Astrocyte (in vitro differentiated cells and primary cell): ENCODE measurements around the gene NSMF. TPM values are rescaled to one million over a fixed set of nuclear protein-coding genes. Genes with fewer than 3 reads are reported as not detected.

ENCODE experiments used
- DNase-seq: peaks from one replicate; pipeline ENCODE4 v3.0.0-alpha.2; 2010; ENCODE audit warnings: low read depth
- FAIRE-seq: peaks from 2 replicates; lab custom pipeline; 2011; peaks lifted over from hg19 to GRCh38; lab: Jason Lieb, UNC
- H2AFZ ChIP-seq: 2 replicates; pipeline ENCODE4 v1.6.0; 2012; ENCODE audit warnings: low read depth, low read length, inconsistent platforms
- H3K27ac ChIP-seq: 2 replicates; pipeline ENCODE4 v1.5.1; 2011; ENCODE audit warnings: low read depth, low read length, inconsistent platforms
- H3K27me3 ChIP-seq: 2 replicates; pipeline ENCODE4 v1.6.0; 2011; ENCODE audit warnings: low read length, inconsistent platforms; ENCODE audit not compliant: insufficient read depth
- H3K36me3 ChIP-seq: 2 replicates; pipeline ENCODE4 v1.5.1; 2011; ENCODE audit warnings: low read length, inconsistent platforms; ENCODE audit not compliant: insufficient read depth
- H3K4me1 ChIP-seq: 2 replicates; pipeline ENCODE4 v1.5.1; 2011; ENCODE audit warnings: low read length, inconsistent platforms; ENCODE audit not compliant: insufficient read depth
- H3K4me2 ChIP-seq: 2 replicates; pipeline ENCODE4 v1.6.0; 2012; ENCODE audit warnings: low read length, inconsistent platforms
- H3K4me3 ChIP-seq: 2 replicates; pipeline ENCODE4 v1.5.1; 2011; ENCODE audit warnings: low read depth, mild to moderate bottlenecking, low read length, inconsistent platforms; ENCODE audit not compliant: insufficient read depth
- H3K79me2 ChIP-seq: 2 replicates; pipeline ENCODE4 v1.6.0; 2012; ENCODE audit warnings: mild to moderate bottlenecking, low read length, inconsistent platforms; ENCODE audit not compliant: insufficient read depth
- H3K9ac ChIP-seq: 2 replicates; pipeline ENCODE4 v1.6.0; 2012; ENCODE audit warnings: mild to moderate bottlenecking, low read length, inconsistent platforms
- H3K9me3 ChIP-seq: 2 replicates; pipeline ENCODE4 v1.5.1; 2012; ENCODE audit warnings: low read depth, mild to moderate bottlenecking, low read length, inconsistent platforms; ENCODE audit not compliant: insufficient read depth
- H4K20me1 ChIP-seq: 2 replicates; pipeline ENCODE4 v1.6.0; 2012; ENCODE audit warnings: low read length, inconsistent platforms; ENCODE audit not compliant: insufficient read depth
- H3K27ac Mint-ChIP-seq: one replicate; pipeline ENCODE4 v1.8.0; 2021; ENCODE audit warnings: mild to moderate bottlenecking, mixed read lengths; ENCODE audit not compliant: unreplicated experiment
- H3K27me3 Mint-ChIP-seq: one replicate; pipeline ENCODE4 v1.8.0; 2021; ENCODE audit warnings: low read depth, mixed read lengths; ENCODE audit not compliant: unreplicated experiment
- H3K36me3 Mint-ChIP-seq: one replicate; pipeline ENCODE4 v1.8.0; 2021; ENCODE audit warnings: low read depth, mixed read lengths; ENCODE audit not compliant: unreplicated experiment
- H3K4me1 Mint-ChIP-seq: one replicate; pipeline ENCODE4 v1.8.0; 2021; ENCODE audit warnings: low read depth, mixed read lengths; ENCODE audit not compliant: unreplicated experiment
- H3K4me3 Mint-ChIP-seq: one replicate; pipeline ENCODE4 v1.8.0; 2021; ENCODE audit warnings: mild to moderate bottlenecking, moderate library complexity, mixed read lengths; ENCODE audit not compliant: unreplicated experiment
- H3K9me3 Mint-ChIP-seq: one replicate; pipeline ENCODE4 v1.8.0; 2021; ENCODE audit warnings: mild to moderate bottlenecking, mixed read lengths; ENCODE audit not compliant: unreplicated experiment
- CTCF ChIP-seq: IDR thresholded peaks from 2 replicates; pipeline ENCODE4 v1.5.1; 2011; ENCODE audit warnings: low read depth, mild to moderate bottlenecking, inconsistent platforms, low read length, moderate library complexity; ENCODE audit not compliant: insufficient read depth
- EZH2 ChIP-seq: IDR thresholded peaks from 2 replicates; pipeline ENCODE4 v1.6.1; 2012; ENCODE audit warnings: mild to moderate bottlenecking, low read length, inconsistent platforms; ENCODE audit not compliant: insufficient read depth
- total RNA-seq: library from RNA; stranded (reverse); gene quantifications from 2 replicates; pipeline ENCODE4 v1.2.1, GENCODE V29; 2021

The NSMF gene
- total RNA-seq, 1 donor from 2014 or later = 50.5 TPM

- H3K27ac Mint-ChIP-seq = no peak overlapping the region
- Histone ChIP-seq H3K36me3 (no peaks in the 10 kb centered on the region), H3K27ac (no peak overlapping the region), H3K4me2 (no peak overlapping the region), H3K79me2 (no peaks in the 10 kb centered on the region), H3K4me3 (no peak overlapping the region), H3K4me1 (no peaks in the 10 kb centered on the region), H3K9ac (no peak overlapping the region), H2AFZ (no peak overlapping the region), H3K27me3 (peaks cover 3% of the 10 kb centered on the region), H4K20me1 (no peaks in the 10 kb centered on the region), H3K9me3 (no peaks in the 10 kb centered on the region)
- TF ChIP-seq EZH2 = no peak
- no peak for TF ChIP-seq CTCF
- no peak for FAIRE-seq
- H3K9me3 Mint-ChIP-seq = no peaks in the 10 kb centered on the region
- DNase-seq = no peak
- peaks cover 3% of the 10 kb centered on the region for H3K36me3 Mint-ChIP-seq
- H3K4me1 Mint-ChIP-seq = no peaks in the 10 kb centered on the region
- no peak overlapping the region for H3K4me3 Mint-ChIP-seq
- peaks cover 8% of the 10 kb centered on the region for H3K27me3 Mint-ChIP-seq
Observed at GRCh38 chr9:137465720-137466388, 6.7 kb upstream of the NSMF start.

- no peak overlapping the region for H3K27ac ChIP-seq
- no peaks in the 10 kb centered on the region for H3K4me1 ChIP-seq
- H3K79me2 ChIP-seq = no peaks in the 10 kb centered on the region
- DNase-seq (no peak), FAIRE-seq (no peak)
- H3K4me1 Mint-ChIP-seq = no peaks in the 10 kb centered on the region
- no peaks in the 10 kb centered on the region for H4K20me1 ChIP-seq
- no peak overlapping the region for H3K4me3 Mint-ChIP-seq
- H3K9ac ChIP-seq = no peak overlapping the region
- no peak overlapping the region for H2AFZ ChIP-seq
- H3K27ac Mint-ChIP-seq = no peak overlapping the region
- no peak overlapping the region for H3K4me3 ChIP-seq
- no peaks in the 10 kb centered on the region for H3K9me3 Mint-ChIP-seq
- no peaks in the 10 kb centered on the region for H3K36me3 ChIP-seq
- TF ChIP-seq CTCF = no peak
- no peak for TF ChIP-seq EZH2
- H3K9me3 ChIP-seq = no peaks in the 10 kb centered on the region
- no peak overlapping the region for H3K4me2 ChIP-seq
- H3K27me3 ChIP-seq = peaks cover 3% of the 10 kb centered on the region
- H3K27me3 Mint-ChIP-seq = peaks cover 8% of the 10 kb centered on the region
- H3K36me3 Mint-ChIP-seq = peaks cover 3% of the 10 kb centered on the region
Observed at GRCh38 chr9:137465000-137465719, 6.0 kb upstream of the NSMF start.
